HepG2 (cell line): ENCODE data around the gene SLC23A2. TPM values are rescaled to one million over a fixed set of nuclear protein-coding genes. Genes with fewer than 3 reads are reported as not detected.

Experiments
- ATAC-seq: fragments of 200-7000 bp; cut with Tn5 transposase; 3 replicates; pipeline ENCODE4 v1.9.1; 2020; ENCODE audit warnings: mild to moderate bottlenecking, moderate library complexity
- BruUV-seq: library from RNA; stranded (reverse); fragments of 400-500 nt; replicated peaks from 2 replicates; lab custom pipeline; 2021; lab: Mats Ljungman, UMichigan
- CTCF ChIA-PET: fragments of 300-600 bp; formaldehyde crosslinking; extraction: SDS; loops from one replicate; lab custom pipeline; 2021; ENCODE audit warnings: low total read pairs, inconsistent platforms, low intra/inter-chr PET ratio; lab: Yijun Ruan, JAX
- POLR2A ChIA-PET: fragments of 350-600 bp; sonication (Branson Sonifier 250); formaldehyde crosslinking; loops from one replicate; lab custom pipeline; 2020; ENCODE audit warnings: antibody characterized with exemption, inconsistent platforms; lab: Yijun Ruan, JAX
- DNase-seq: peaks from one replicate; pipeline ENCODE4 v3.0.0-alpha.2; 2015; ENCODE audit warnings: low spot score
- FAIRE-seq: peaks from 3 replicates; lab custom pipeline; 2011; peaks lifted over from hg19 to GRCh38; lab: Jason Lieb, UNC
- H2AFZ ChIP-seq: one replicate; pipeline ENCODE4 v1.6.1; 2011; ENCODE audit warnings: low read length, inconsistent platforms
- H3K27ac ChIP-seq: fragments of 300-600 bp; 3 replicates; pipeline ENCODE4 v1.8.0; 2011; ENCODE audit warnings: mixed run types, mild to moderate bottlenecking, mixed read lengths, low read length, inconsistent platforms; ENCODE audit not compliant: insufficient read depth; ENCODE audit errors: extremely low read length
- H3K27me3 ChIP-seq, 2 experiments: fragments of 200-600 bp in 1 of 2; 2 replicates in 1 of 2; 3 replicates in 1 of 2; pipeline versions ENCODE4 v1.6.0 to v1.8.0; 2011; ENCODE audit warnings: low read length in 2 of 2, mild to moderate bottlenecking in 2 of 2, moderate library complexity in 2 of 2, inconsistent platforms in 1 of 2; ENCODE audit not compliant: insufficient read depth in 2 of 2, control insufficient read depth in 1 of 2
- H3K36me3 ChIP-seq, 2 experiments: fragments of 200-600 bp in 1 of 2; replicated peaks in 1 of 2; 2 replicates in 1 of 2; 3 replicates in 1 of 2; pipeline versions ENCODE4 v1.5.1 to v1.8.0; 2011; ENCODE audit warnings: low read length in 2 of 2, inconsistent platforms in 1 of 2; ENCODE audit not compliant: insufficient read depth in 2 of 2, control insufficient read depth in 1 of 2
- H3K4me1 ChIP-seq: 2 replicates; pipeline ENCODE4 v1.5.1; 2012; ENCODE audit warnings: low read length, inconsistent platforms; ENCODE audit not compliant: insufficient read depth
- H3K4me2 ChIP-seq: 2 replicates; pipeline ENCODE4 v1.6.0; 2011; ENCODE audit warnings: low read depth, low read length, inconsistent platforms
- H3K4me3 ChIP-seq, 3 experiments: fragments of 200-600 bp in 1 of 3; sonication (generic), shearing (Covaris generic) in 1 of 3; replicated peaks in 1 of 3; 2 replicates each; pipeline ENCODE4 v1.5.1; 2011 to 2016; ENCODE audit warnings: low read length in 3 of 3, inconsistent platforms in 2 of 3, low read depth in 2 of 3, mild to moderate bottlenecking in 2 of 3, control low read depth in 1 of 3, mixed read lengths in 1 of 3; ENCODE audit not compliant: insufficient read depth in 1 of 3
- H3K79me2 ChIP-seq: one replicate; pipeline ENCODE4 v1.6.1; 2011; ENCODE audit warnings: low read length, inconsistent platforms; ENCODE audit not compliant: insufficient read depth
- H3K9ac ChIP-seq: 2 replicates; pipeline ENCODE4 v1.6.0; 2011; ENCODE audit warnings: mild to moderate bottlenecking, low read depth, low read length, inconsistent platforms; ENCODE audit not compliant: insufficient read depth
- H3K9me3 ChIP-seq: 2 replicates; pipeline ENCODE4 v1.5.1; 2012; ENCODE audit warnings: mild to moderate bottlenecking, low read length
- H4K20me1 ChIP-seq: 2 replicates; pipeline ENCODE4 v1.6.0; 2011; ENCODE audit warnings: inconsistent platforms, mild to moderate bottlenecking, low read length, moderate library complexity; ENCODE audit not compliant: insufficient read depth
- ATAD3A ChIP-seq: sonication (generic); formaldehyde crosslinking; IDR thresholded peaks from 2 replicates; pipeline ENCODE4 v1.4.0; 2020; ENCODE audit warnings: missing genetic modification reagents
- EZH2 ChIP-seq: conservative IDR thresholded peaks from 2 replicates; pipeline ENCODE4 v1.6.1; 2012; ENCODE audit warnings: mild to moderate bottlenecking, low read depth, low read length, moderate library complexity
- FOXO4 ChIP-seq: sonication (generic); formaldehyde crosslinking; conservative IDR thresholded peaks from 2 replicates; pipeline ENCODE4 v1.8.1; 2023; ENCODE audit warnings: missing genetic modification reagents
- GATAD2A ChIP-seq: IDR thresholded peaks from 2 replicates; pipeline ENCODE4 v1.6.1; 2016
- HMGXB3 ChIP-seq: sonication (generic); formaldehyde crosslinking; IDR thresholded peaks from 2 replicates; pipeline ENCODE4 v1.4.0; 2020; ENCODE audit warnings: missing genetic modification reagents, borderline replicate concordance
- IKZF5 ChIP-seq: IDR thresholded peaks from 2 replicates; pipeline ENCODE4 v1.6.1; 2018; ENCODE audit warnings: missing genetic modification reagents, mild to moderate bottlenecking, missing compliant biosample characterization
- ISL2 ChIP-seq: sonication (generic); formaldehyde crosslinking; IDR thresholded peaks from 2 replicates; pipeline ENCODE4 v1.5.0; 2020; ENCODE audit warnings: missing genetic modification reagents
- KLF11 ChIP-seq: IDR thresholded peaks from 2 replicates; pipeline ENCODE4 v1.6.1; 2016; ENCODE audit warnings: missing compliant biosample characterization
- ZNF138 ChIP-seq: sonication (generic); formaldehyde crosslinking; IDR thresholded peaks from 2 replicates; pipeline ENCODE4 v1.5.0; 2020; ENCODE audit warnings: mild to moderate bottlenecking, low read depth, missing genetic modification reagents
- ZNF569 ChIP-seq: sonication (generic); formaldehyde crosslinking; IDR thresholded peaks from 2 replicates; pipeline ENCODE4 v1.5.0; 2020; ENCODE audit warnings: mild to moderate bottlenecking, missing genetic modification reagents, moderate library complexity, borderline replicate concordance
- ZNF572 ChIP-seq: sonication (generic); formaldehyde crosslinking; IDR thresholded peaks from 2 replicates; pipeline ENCODE4 v1.5.1; 2020; ENCODE audit warnings: mild to moderate bottlenecking, missing genetic modification reagents
- ZNF598 ChIP-seq: sonication (generic); formaldehyde crosslinking; IDR thresholded peaks from 2 replicates; pipeline ENCODE4 v1.5.1; 2020; ENCODE audit warnings: mild to moderate bottlenecking, missing genetic modification reagents, borderline replicate concordance
- ZNF652 ChIP-seq: IDR thresholded peaks from 2 replicates; pipeline ENCODE4 v1.6.1; 2016; ENCODE audit warnings: low read depth, borderline replicate concordance
- ZNF674 ChIP-seq: sonication (generic); formaldehyde crosslinking; IDR thresholded peaks from 2 replicates; pipeline ENCODE4 v1.5.0; 2020; ENCODE audit warnings: low read depth, mild to moderate bottlenecking, missing genetic modification reagents
- ZNF724P ChIP-seq: sonication (generic); formaldehyde crosslinking; IDR thresholded peaks from 2 replicates; pipeline ENCODE4 v1.8.0; 2022; ENCODE audit warnings: missing genetic modification reagents, borderline replicate concordance
- WGBS: methylation state at CpG from one replicate; pipeline ENCODE4 v1.1.6; 2017; ENCODE audit warnings: low lambda C conversion rate; 5-methylcytosine and 5-hydroxymethylcytosine counted together
- in situ Hi-C: cut with HindIII; loops from 2 replicates; pipeline ENCODE4 v1.10.0; 2017; ENCODE audit warnings: low pct_unique_long_range_greater_than_20kb; ENCODE audit not compliant: extremely low pct_ligation_motif_present
- intact Hi-C: fragments of 100-400 bp; cut with micrococcal nuclease; formaldehyde crosslinking; loops from one replicate; pipeline ENCODE4 v1.10.0; 2022; ENCODE audit not compliant: unreplicated experiment
- polyA plus RNA-seq, 8 experiments: library from polyadenylated mRNA; depleted of rRNA in 3 of 8; stranded (reverse) in 7 of 8; unstranded in 1 of 8; fragments of >200 nt; fragmentation: Illumina TruSeq in 4 of 8; extraction: Trizol in 4 of 8; gene quantifications; 2 replicates each; pipeline versions ENCODE4 v1.2.1 to v1.2.3, GENCODE V29; 2011 to 2016; ENCODE audit warnings: low read depth in 4 of 8, missing spikeins in 1 of 8, mixed read lengths in 1 of 8; ENCODE audit not compliant: insufficient read depth in 1 of 8
- total RNA-seq, 5 experiments: library from RNA; depleted of rRNA; stranded (reverse); fragments of >200 nt; fragmentation: Illumina TruSeq; extraction: Trizol; gene quantifications; 2 replicates each; pipeline ENCODE4 v1.2.3, GENCODE V29; 2016; ENCODE audit warnings: low read depth in 1 of 5

The SLC23A2 gene
- total and polyA plus RNA-seq, 2 of the 13 experiments (the other 11 are each of a cell fraction or from before 2014, with no cell fraction given) = 42.2 to 51.2 TPM

- Histone ChIP-seq H3K27ac (no peak overlapping the region), H3K4me3 (no peak overlapping the region), H2AFZ (no peak overlapping the region), H4K20me1 (no peaks in the 10 kb centered on the region), H3K4me2 (no peak overlapping the region), H3K27me3 (peaks cover 2 to 14% of the 10 kb centered on the region in 2 experiments; a peak in 3 of 5 replicates), H3K36me3 (no peaks in the 10 kb centered on the region), H3K9me3 (no peaks in the 10 kb centered on the region), H3K79me2 (no peaks in the 10 kb centered on the region), H3K4me1 (no peaks in the 10 kb centered on the region), H3K9ac (no peak overlapping the region)
- FAIRE-seq = no peak
- DNase-seq = no peak
- TF ChIP-seq ATAD3A (CRISPR knock-in tag) (no peak), FOXO4 (CRISPR knock-in tag) (no peak), ZNF652 (CRISPR knock-in tag) (no peak), ZNF598 (CRISPR knock-in tag) (no peak), GATAD2A (CRISPR knock-in tag) (no peak), ISL2 (CRISPR knock-in tag) (no peak), KLF11 (CRISPR knock-in tag) (no peak), IKZF5 (CRISPR knock-in tag) (no peak), ZNF572 (CRISPR knock-in tag) (no peak), ZNF569 (CRISPR knock-in tag) (no peak), EZH2 (no peak), HMGXB3 (CRISPR knock-in tag) (no peak), ZNF724P (CRISPR knock-in tag) (no peak), ZNF674 (no peak), ZNF138 (no peak)
- no peak for ATAC-seq
- POLR2A ChIA-PET = no interaction called here
- in situ Hi-C loops = no loop called here
- CTCF ChIA-PET = no interaction called here
- BruUV-seq = no TSS peak
- intact Hi-C loops = no loop called here
- WGBS = 32% methylated on average over 4 of the region's 4 CpGs
Observed at GRCh38 chr20:4836935-4837334, 164.4 kb downstream of the SLC23A2 start.
